Tibial artery (tissue), 4 donors: ENCODE data around the gene FLG.
"Not testable (repeated sequence)": the region's sequence is repeated elsewhere in the genome, so short reads cannot be mapped to it uniquely, and the experiment has no call there.

Experiments
- DNase-seq, 2 donors: peaks; one replicate each; pipeline ENCODE4 v3.0.0-alpha.2; 2019
- H3K27ac ChIP-seq, 2 donors: fragments of 200-600 bp; sonication (generic) in 1 of 2; 1 replicate in 1 of 2; 2 replicates in 1 of 2; pipeline ENCODE4 v1.5.1; 2018 to 2019; ENCODE audit warnings: mild to moderate bottlenecking in 1 of 2
- H3K27me3 ChIP-seq, 2 donors: fragments of 200-600 bp; sonication (generic) in 1 of 2; one replicate each; pipeline versions ENCODE4 v1.5.1 to v1.6.0; 2016 to 2019
- H3K36me3 ChIP-seq, 3 donors: fragments of 200-600 bp; sonication (generic) in 2 of 3; one replicate each; pipeline ENCODE4 v1.5.1; 2016 to 2019; ENCODE audit warnings: mild to moderate bottlenecking in 2 of 3
- H3K4me1 ChIP-seq, 4 donors: fragments of 200-600 bp; sonication (generic) in 2 of 4; 1 replicate in 3 of 4; 2 replicates in 1 of 4; pipeline ENCODE4 v1.5.1; 2016 to 2019
- H3K4me3 ChIP-seq, 2 donors: fragments of 200-600 bp; sonication (generic) in 1 of 2; 1 replicate in 1 of 2; 2 replicates in 1 of 2; pipeline ENCODE4 v1.5.1; 2018 to 2019; ENCODE audit warnings: mild to moderate bottlenecking in 2 of 2
- H3K9me3 ChIP-seq, 3 donors: fragments of 200-600 bp; sonication (generic) in 1 of 3; one replicate each; pipeline ENCODE4 v1.5.1; 2016 to 2019
- CTCF ChIP-seq, 2 experiments: fragments of 200-600 bp in 1 of 2; fragments of 450-650 bp in 1 of 2; IDR thresholded peaks; one replicate each; pipeline ENCODE4 v1.5.1; 2017 to 2019; ENCODE audit warnings: antibody characterized with exemption in 2 of 2, mild to moderate bottlenecking in 1 of 2, moderate library complexity in 1 of 2
- intact Hi-C: fragments of 100-400 bp; cut with DNase I; formaldehyde crosslinking; loops from one replicate; pipeline ENCODE4 v1.15.0; 2023; ENCODE audit warnings: low total_unique reads

FLG gene

GRCh38 chr1:152328801-152329391 lies 3.9 kb upstream of the FLG start:
- H3K36me3 ChIP-seq, result no peaks in the 10 kb centered on the region
- TF ChIP-seq CTCF (IDR thresholded peaks at IDR 0.05), result no peak
- H3K4me1 ChIP-seq, result no peaks in the 10 kb centered on the region
- no peaks in the 10 kb centered on the region for H3K27me3 ChIP-seq
- DNase-seq, result no peak
- H3K27ac ChIP-seq, result no peak overlapping the region
- H3K9me3 ChIP-seq, result no peaks in the 10 kb centered on the region
- no peak overlapping the region for H3K4me3 ChIP-seq
- intact Hi-C loops, result no loop called here

DNA sequence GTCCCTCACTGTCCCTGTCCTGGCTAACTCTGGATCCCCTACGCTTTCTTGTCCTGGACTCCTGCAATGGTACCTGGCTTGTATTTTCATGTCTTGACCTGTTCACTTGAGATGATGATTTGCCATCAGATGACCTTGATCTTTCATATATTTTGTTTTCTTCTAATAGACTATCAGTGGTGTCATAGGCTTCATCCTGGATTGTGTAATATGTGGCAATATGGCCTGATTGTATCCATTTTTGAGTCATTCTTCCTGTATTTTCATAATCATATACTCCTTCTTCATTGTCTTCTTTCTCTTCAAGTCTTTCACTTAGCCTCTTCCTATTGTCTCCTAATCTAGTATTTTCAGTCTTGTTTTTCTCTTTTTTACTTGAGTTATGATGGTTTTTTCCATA lies 11.1 kb downstream of the FLG start:
- intact Hi-C loops, result no loop called here
- Histone ChIP-seq H3K9me3 (peaks cover 0 to 10% (median 10%) of the 10 kb centered on the region in 3 donors), H3K4me3 (no peak overlapping the region)

GRCh38 chr1:152313319-152313801 lies 11.7 kb downstream of the FLG start:
- Histone ChIP-seq H3K27ac (no peak overlapping the region), H3K27me3 (no peaks in the 10 kb centered on the region), H3K9me3 (peaks cover 0 to 17% (median 13%) of the 10 kb centered on the region in 3 donors), H3K36me3 (peaks cover 0 to 21% (median 19%) of the 10 kb centered on the region in 3 donors), H3K4me3 (no peak overlapping the region), H3K4me1 (no peaks in the 10 kb centered on the region)
- TF ChIP-seq CTCF (IDR thresholded peaks at IDR 0.05), result no peak
- intact Hi-C loops, result no loop called here
- no peak for DNase-seq

More for the DNA sequence above, 11.1 kb downstream of the FLG start:
- no peaks in the 10 kb centered on the region for H3K4me1 ChIP-seq
- no peak for TF ChIP-seq CTCF (IDR thresholded peaks at IDR 0.05)
- H3K27me3 ChIP-seq, result no peaks in the 10 kb centered on the region
- H3K27ac ChIP-seq, result no peak overlapping the region
- H3K36me3 ChIP-seq, result peaks cover 0 to 18% (median 14%) of the 10 kb centered on the region in 3 donors
- no peak for DNase-seq

- not testable (repeated sequence) for H3K4me3 ChIP-seq, H3K27me3 ChIP-seq
Observed at GRCh38 chr1:152312169-152312568, 12.9 kb downstream of the FLG start.

DNA sequence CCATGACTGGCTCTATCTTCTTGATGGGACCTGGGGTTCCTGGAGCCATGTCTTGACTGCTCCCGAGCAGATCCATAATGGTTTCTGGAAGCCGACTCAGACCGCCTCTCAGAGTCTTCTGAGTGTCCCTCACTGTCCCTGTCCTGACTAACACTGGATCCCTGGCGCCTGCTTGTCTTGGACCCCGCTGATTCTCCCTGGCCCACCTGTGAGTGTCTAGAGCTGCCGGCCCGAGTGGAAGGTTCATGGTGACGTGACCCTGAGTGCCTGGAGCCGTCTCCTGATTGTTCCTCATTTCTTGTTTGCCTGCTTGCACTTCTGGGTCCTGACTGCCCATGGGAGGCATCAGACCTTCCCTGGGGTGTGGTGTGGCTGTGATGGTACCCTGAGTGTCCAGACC lies 15.1 kb downstream of the FLG start:
- Histone ChIP-seq H3K27ac (no peak overlapping the region), H3K9me3 (peaks cover 0 to 21% (median 13%) of the 10 kb centered on the region in 3 donors), H3K36me3 (peaks cover 0 to 25% (median 21%) of the 10 kb centered on the region in 3 donors), H3K4me1 (no peaks in the 10 kb centered on the region), H3K27me3 (no peaks in the 10 kb centered on the region), H3K4me3 (no peak overlapping the region)
- peak in 1 of 2 donors; percentile 42 for DNase-seq
- intact Hi-C loops, result no loop called here
- no peak for TF ChIP-seq CTCF (IDR thresholded peaks at IDR 0.05)

More at GRCh38 chr1:152312169-152312568, 12.9 kb downstream of the FLG start:
- H3K27ac ChIP-seq, H3K4me1 ChIP-seq, DNase-seq, intact Hi-C loops: not testable (repeated sequence)
- H3K36me3 ChIP-seq, result peaks cover 0 to 25% (median 21%) of the 10 kb centered on the region in 3 donors
- peaks cover 0 to 21% (median 13%) of the 10 kb centered on the region in 3 donors for H3K9me3 ChIP-seq

DNA sequence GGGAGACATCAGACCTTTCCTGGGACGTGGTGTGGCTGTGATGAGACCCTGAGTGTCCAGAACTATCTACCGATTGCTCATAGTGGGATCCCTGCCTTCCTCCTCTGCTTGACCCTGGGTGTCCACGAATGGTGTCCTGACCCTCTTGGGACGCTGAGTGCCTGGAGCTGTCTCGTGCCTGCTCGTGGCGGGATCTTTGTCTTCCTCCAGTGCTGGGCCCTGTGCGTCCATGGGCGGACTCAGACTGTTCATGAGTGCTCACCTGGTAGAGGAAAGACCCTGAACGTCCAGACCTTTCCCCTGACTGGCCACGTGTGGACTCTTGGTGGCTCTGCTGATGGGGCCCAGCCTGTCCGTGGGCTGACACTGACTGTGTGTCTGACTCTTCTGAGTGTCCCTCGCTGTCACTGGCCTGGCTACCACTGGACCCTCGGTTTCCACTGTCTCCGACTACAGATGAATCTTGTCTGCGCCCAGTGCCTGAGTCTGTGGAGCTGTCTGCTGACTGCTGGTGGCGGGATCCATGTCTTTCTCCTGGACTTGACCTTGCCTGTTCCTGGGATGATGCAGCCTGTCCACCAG lies 15.6 kb downstream of the FLG start:
- H3K4me3 ChIP-seq, intact Hi-C loops, H3K27me3 ChIP-seq, H3K4me1 ChIP-seq, H3K27ac ChIP-seq: not testable (repeated sequence)
- Histone ChIP-seq H3K36me3 (peaks cover 0 to 25% (median 21%) of the 10 kb centered on the region in 3 donors), H3K9me3 (peaks cover 0 to 21% (median 13%) of the 10 kb centered on the region in 3 donors)
- peak in 1 of 2 donors; percentile 55 for DNase-seq

GRCh38 chr1:152308758-152309157 lies 16.3 kb downstream of the FLG start:
- intact Hi-C loops, H3K4me1 ChIP-seq, H3K27me3 ChIP-seq, H3K4me3 ChIP-seq, H3K27ac ChIP-seq: not testable (repeated sequence)
- Histone ChIP-seq H3K9me3 (peaks cover 0 to 21% (median 19%) of the 10 kb centered on the region in 3 donors), H3K36me3 (peaks cover 0 to 25% (median 21%) of the 10 kb centered on the region in 3 donors)
- DNase-seq, result peak in 1 of 2 donors; percentile 56

DNA sequence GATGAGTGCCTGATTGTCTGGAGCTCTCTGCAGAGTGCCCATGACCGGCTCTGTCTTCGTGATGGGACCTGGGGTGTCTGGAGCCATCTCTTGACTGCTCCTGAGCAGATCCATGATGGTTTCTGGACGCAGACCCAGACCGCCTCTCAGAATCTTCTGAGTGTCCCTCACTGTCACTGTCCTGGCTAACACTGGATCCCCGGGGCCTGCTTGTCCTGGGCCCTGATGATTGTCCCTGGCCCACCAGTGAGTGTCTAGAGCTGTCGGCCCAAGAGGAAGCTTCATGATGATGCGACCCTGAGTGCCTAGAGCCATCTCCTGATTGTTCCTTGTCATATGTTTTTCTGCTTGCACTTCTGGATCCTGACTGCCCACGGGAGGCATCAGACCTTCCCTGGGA lies 17.1 kb downstream of the FLG start:
- intact Hi-C loops, H3K4me3 ChIP-seq, H3K4me1 ChIP-seq, H3K27me3 ChIP-seq, H3K27ac ChIP-seq: not testable (repeated sequence)
- DNase-seq, result peak in 1 of 2 donors; percentile 45
- Histone ChIP-seq H3K36me3 (peaks cover 0 to 29% (median 25%) of the 10 kb centered on the region in 3 donors), H3K9me3 (peaks cover 0 to 26% (median 20%) of the 10 kb centered on the region in 3 donors)

DNA sequence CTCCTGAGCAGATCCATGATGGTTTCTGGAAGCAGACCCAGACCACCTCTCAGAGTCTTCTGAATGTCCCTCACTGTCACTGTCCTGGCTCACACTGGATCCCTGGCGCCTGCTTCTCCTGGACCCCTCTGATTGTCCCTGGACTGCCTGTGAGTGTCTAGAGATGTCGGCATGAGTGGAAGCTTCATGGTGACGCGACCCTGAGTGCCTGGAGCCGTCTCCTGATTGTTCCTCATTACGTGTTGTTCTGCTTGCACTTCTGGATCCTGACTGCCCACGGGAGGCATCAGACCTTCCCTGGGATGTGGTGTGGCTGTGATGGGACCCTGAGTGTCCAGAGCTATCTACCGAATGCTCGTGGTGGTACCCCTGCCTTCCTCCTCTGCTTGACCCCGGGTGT lies 18.9 kb downstream of the FLG start:
- Histone ChIP-seq H3K9me3 (peaks cover 0 to 27% (median 22%) of the 10 kb centered on the region in 3 donors), H3K36me3 (peaks cover 0 to 29% (median 23%) of the 10 kb centered on the region in 3 donors)
- DNase-seq, H3K4me1 ChIP-seq, H3K27ac ChIP-seq, H3K4me3 ChIP-seq, intact Hi-C loops, H3K27me3 ChIP-seq: not testable (repeated sequence)

DNA sequence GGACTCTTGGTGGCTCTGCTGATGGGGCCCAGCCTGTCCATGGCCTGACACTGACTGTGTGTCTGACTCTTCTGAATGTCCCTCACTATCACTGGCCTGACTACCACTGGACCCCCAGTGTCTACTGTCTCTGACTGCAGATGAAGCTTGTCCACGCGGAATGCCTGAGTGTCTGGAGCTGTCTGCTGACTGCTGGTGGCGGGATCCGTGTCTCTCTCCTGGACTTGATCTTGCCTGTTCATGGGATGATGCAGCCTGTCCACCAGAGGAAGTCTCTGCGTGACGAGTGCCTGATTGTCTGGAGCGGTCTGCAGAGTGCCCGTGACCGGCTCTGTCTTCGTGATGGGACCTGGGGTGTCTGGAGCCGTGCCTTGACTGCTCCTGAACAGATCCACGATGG lies 20.3 kb downstream of the FLG start:
- H3K27ac ChIP-seq, H3K4me3 ChIP-seq, H3K27me3 ChIP-seq, intact Hi-C loops, DNase-seq, H3K4me1 ChIP-seq: not testable (repeated sequence)
- peaks cover 0 to 25% (median 15%) of the 10 kb centered on the region in 3 donors for H3K36me3 ChIP-seq
- peaks cover 0 to 24% (median 24%) of the 10 kb centered on the region in 3 donors for H3K9me3 ChIP-seq
